PC-3 (cell line): ENCODE measurements around the gene TRIL. TPM values are rescaled to one million over a fixed set of nuclear protein-coding genes. Genes with fewer than 3 reads are reported as not detected.
A peak's percentile ranks its signal among the peaks of the same experiment; 100 is the strongest.

Experiments used
- ATAC-seq: fragments of 200-7000 bp; cut with Tn5 transposase; 2 replicates; pipeline ENCODE4 v1.9.1; 2020; ENCODE audit warnings: mild to moderate bottlenecking, moderate library complexity
- BruUV-seq: library from RNA; stranded (reverse); fragments of 400-500 nt; replicated peaks from 2 replicates; lab custom pipeline; 2021; lab: Mats Ljungman, UMichigan
- CTCF ChIA-PET: fragments of 300-600 bp; sonication (Branson Sonifier 250); formaldehyde crosslinking; loops from one replicate; lab custom pipeline; 2022; ENCODE audit warnings: antibody characterized with exemption; lab: Charles Lee
- POLR2A ChIA-PET: fragments of 300-600 bp; sonication (Branson Sonifier 250); formaldehyde crosslinking; loops from one replicate; lab custom pipeline; 2022; ENCODE audit warnings: antibody characterized with exemption; ENCODE audit not compliant: unreplicated experiment; lab: Charles Lee
- DNase-seq: peaks from one replicate; pipeline ENCODE4 v3.0.0-alpha.2; 2015
- H2AFZ ChIP-seq: fragments of 300-600 bp; sonication (generic); 2 replicates; pipeline ENCODE4 v1.6.0; 2016; ENCODE audit warnings: antibody characterized with exemption, low read length
- H3F3A ChIP-seq: fragments of 300-600 bp; sonication (generic); one replicate; pipeline ENCODE4 v1.6.0; 2017; ENCODE audit warnings: antibody characterized with exemption, low read length, control low read depth, mild to moderate bottlenecking; ENCODE audit not compliant: unreplicated experiment
- H3K27ac ChIP-seq: fragments of 300-600 bp; sonication (generic); 2 replicates; pipeline ENCODE4 v1.5.1; 2016; ENCODE audit warnings: mild to moderate bottlenecking, low read length
- H3K27me3 ChIP-seq: fragments of 300-600 bp; sonication (generic); 2 replicates; pipeline ENCODE4 v1.6.1; 2016; ENCODE audit warnings: low read length, mixed read lengths
- H3K36me3 ChIP-seq: fragments of 300-600 bp; sonication (generic); 2 replicates; pipeline ENCODE4 v1.6.1; 2016; ENCODE audit warnings: low read depth, mixed run types, low read length, mixed read lengths
- H3K4me1 ChIP-seq: fragments of 300-600 bp; sonication (generic); 2 replicates; pipeline ENCODE4 v1.5.1; 2016; ENCODE audit warnings: low read length; ENCODE audit not compliant: insufficient read depth
- H3K4me2 ChIP-seq: fragments of 300-600 bp; sonication (generic); 2 replicates; pipeline ENCODE4 v1.6.0; 2016; ENCODE audit warnings: low read length
- H3K4me3 ChIP-seq: fragments of 300-600 bp; sonication (generic); 2 replicates; pipeline ENCODE4 v1.5.1; 2016; ENCODE audit warnings: mild to moderate bottlenecking, low read length, mixed read lengths
- H3K79me2 ChIP-seq: fragments of 300-600 bp; sonication (generic); 2 replicates; pipeline ENCODE4 v1.6.1; 2017; ENCODE audit warnings: low read length, mixed read lengths
- H3K9ac ChIP-seq: fragments of 300-600 bp; sonication (generic); 2 replicates; pipeline ENCODE4 v1.6.0; 2016; ENCODE audit warnings: mild to moderate bottlenecking, low read length
- H3K9me2 ChIP-seq: fragments of 300-600 bp; sonication (generic); replicated peaks from 2 replicates; pipeline ENCODE4 v1.6.1; 2016; ENCODE audit warnings: mixed run types, low read length, mixed read lengths
- H3K9me3 ChIP-seq: fragments of 300-600 bp; sonication (generic); 2 replicates; pipeline ENCODE4 v1.6.1; 2016; ENCODE audit warnings: low read length, mixed read lengths
- H4K20me1 ChIP-seq: fragments of 300-600 bp; sonication (generic); 2 replicates; pipeline ENCODE4 v1.6.1; 2016; ENCODE audit warnings: low read length, mixed read lengths
- CTCF ChIP-seq: fragments of 300-600 bp; sonication (generic); conservative IDR thresholded peaks from 2 replicates; pipeline ENCODE4 v1.5.1; 2017; ENCODE audit warnings: antibody characterized with exemption, low read depth, mild to moderate bottlenecking, low read length
- EZH2 ChIP-seq: fragments of 300-600 bp; sonication (generic); IDR thresholded peaks from one replicate; pipeline ENCODE4 v1.6.1; 2017; ENCODE audit warnings: antibody characterized with exemption, mild to moderate bottlenecking, low read length; ENCODE audit not compliant: unreplicated experiment
- EZH2phosphoT487 ChIP-seq: fragments of 300-600 bp; sonication (generic); IDR thresholded peaks from 2 replicates; pipeline ENCODE4 v1.6.1; 2018; ENCODE audit warnings: mild to moderate bottlenecking, antibody characterized with exemption, low read length, borderline replicate concordance
- intact Hi-C: fragments of 100-400 bp; cut with micrococcal nuclease; formaldehyde crosslinking; loops from 2 replicates; pipeline ENCODE4 v1.9.0; 2023
- total RNA-seq: library from RNA; depleted of rRNA; stranded (reverse); fragments of >200 nt; gene quantifications from 2 replicates; pipeline ENCODE4 v1.2.3, GENCODE V29; 2014

TRIL gene
- total RNA-seq, 1 experiment from 2014 or later, result 0.29 TPM

DNA sequence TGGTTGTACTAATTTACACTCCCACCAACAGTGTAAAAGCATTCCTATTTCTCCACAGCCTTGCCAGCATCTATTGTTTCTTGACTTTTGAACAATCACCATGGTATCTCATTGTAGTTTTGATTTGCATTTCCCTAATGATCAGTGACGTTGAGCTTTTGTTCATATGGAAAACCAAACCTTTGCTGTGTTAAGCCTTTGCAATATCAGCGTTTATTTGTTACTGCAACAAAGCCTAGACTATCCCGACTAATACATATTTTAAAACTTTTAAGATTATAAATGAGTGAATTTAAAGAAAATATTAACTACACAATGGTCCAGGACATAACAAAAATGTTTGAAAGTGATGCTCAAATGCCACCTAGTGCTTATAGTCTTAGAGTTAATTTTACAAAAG lies 26.6 kb downstream of the TRIL start:
- POLR2A ChIA-PET, result no interaction called here
- H3F3A ChIP-seq, result no peaks in the 10 kb centered on the region
- DNase-seq, result no peak
- H3K79me2 ChIP-seq, result no peaks in the 10 kb centered on the region
- intact Hi-C loops, result no loop called here
- no peak overlapping the region for H3K9ac ChIP-seq
- no peak for ATAC-seq
- no peak overlapping the region for H3K4me2 ChIP-seq
- no peaks in the 10 kb centered on the region for H3K36me3 ChIP-seq
- no peak overlapping the region for H2AFZ ChIP-seq
- H3K4me1 ChIP-seq, result no peaks in the 10 kb centered on the region; the same call in 1 of the 2 replicates
- no peaks in the 10 kb centered on the region for H3K9me2 ChIP-seq
- CTCF ChIA-PET, result no interaction called here
- BruUV-seq, result no TSS peak
- H3K9me3 ChIP-seq, result no peaks in the 10 kb centered on the region
- H3K27ac ChIP-seq, result no peak overlapping the region
- H3K27me3 ChIP-seq, result no peaks in the 10 kb centered on the region
- TF ChIP-seq CTCF, result no peak
- no peak for TF ChIP-seq EZH2phosphoT487
- no peak for TF ChIP-seq EZH2
- H4K20me1 ChIP-seq, result no peaks in the 10 kb centered on the region
- no peak overlapping the region for H3K4me3 ChIP-seq

GRCh38 chr7:28926871-28927597 lies 31.1 kb downstream of the TRIL start:
- no peak overlapping the region for H3K27ac ChIP-seq
- BruUV-seq, result no TSS peak
- TF ChIP-seq EZH2 (no peak), CTCF (peak; percentile 87)

More at GRCh38 chr7:28926871-28927597, 31.1 kb downstream of the TRIL start:
- Histone ChIP-seq H3K36me3 (no peaks in the 10 kb centered on the region), H3K9me3 (no peaks in the 10 kb centered on the region), H4K20me1 (no peaks in the 10 kb centered on the region), H2AFZ (peak overlapping the region; percentile 92), H3K27me3 (no peaks in the 10 kb centered on the region), H3K4me1 (peaks cover 5% of the 10 kb centered on the region; the same call in 1 of the 2 replicates), H3K79me2 (no peaks in the 10 kb centered on the region), H3F3A (no peaks in the 10 kb centered on the region), H3K4me3 (peak overlapping the region; percentile 75), H3K9me2 (no peaks in the 10 kb centered on the region), H3K4me2 (peak overlapping the region; percentile 89), H3K9ac (peak overlapping the region; percentile 61)
- POLR2A ChIA-PET, result interaction anchor here (0.6 kb wide), 1 partner anchor 174 kb away, joined by 6 read pairs; no protein-coding TSS in a partner anchor
- DNase-seq, result peak; percentile 96
- intact Hi-C loops, result loop anchor here (1.0 to 10.0 kb wide), 8 partner anchors 30 to 1138 kb away; no protein-coding TSS in a partner anchor
- peak; percentile 96 for ATAC-seq
- CTCF ChIA-PET, result interaction anchor here (0.5 to 2.1 kb wide), 18 partner anchors 9 to 796 kb away, joined by 3 to 48 read pairs (median 4); no protein-coding TSS in a partner anchor
